ENCODE data around the gene VARS2. TPM values are rescaled to one million over a fixed set of nuclear protein-coding genes. Genes with fewer than 3 reads are reported as not detected.
"Not testable (repeated sequence)": the region's sequence is repeated elsewhere in the genome, so short reads cannot be mapped to it uniquely, and the experiment has no call there.

The VARS2 gene
- total and polyA plus RNA-seq, 7 donors: 6.7 to 23.0 (median 8.0) TPM

DNA sequence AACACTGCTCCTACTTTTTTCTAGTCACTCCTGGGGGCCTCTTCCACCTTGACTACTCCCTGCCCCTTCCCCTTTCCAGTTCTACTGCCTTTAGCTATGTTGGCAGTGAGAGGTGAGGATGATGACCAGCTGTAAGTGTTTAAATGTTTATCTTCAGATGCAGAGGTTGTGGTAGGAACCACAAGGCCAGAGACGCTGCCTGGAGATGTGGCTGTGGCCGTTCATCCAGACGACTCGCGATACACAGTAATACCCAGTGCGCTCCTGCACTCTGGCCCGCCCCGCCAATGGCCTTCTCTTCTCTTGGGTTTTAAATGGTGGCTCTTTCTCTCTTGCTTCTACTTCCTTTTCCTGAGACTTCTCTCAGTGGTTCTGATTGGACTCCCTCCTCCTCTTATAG lies 4.6 kb downstream of the VARS2 start:
- intact Hi-C loops (cut with DNase I): no loop called here
- no peaks in the 10 kb centered on the region for H3K27me3 ChIP-seq
- no peak overlapping the region for H3K27ac ChIP-seq
- H3K4me3 ChIP-seq: no peak overlapping the region
- peaks cover 9 to 68% (median 38%) of the 10 kb centered on the region in 4 donors for H3K36me3 ChIP-seq
- H3K4me1 ChIP-seq: peaks cover 0 to 19% (median 16%) of the 10 kb centered on the region in 4 donors
- H3K9me3 ChIP-seq: no peaks in the 10 kb centered on the region
- no peak for DNase-seq
- TF ChIP-seq EP300 (IDR thresholded peaks at IDR 0.05) (no peak), POLR2AphosphoS5 (IDR thresholded peaks at IDR 0.05) (no peak), CTCF (IDR thresholded peaks at IDR 0.05) (no peak), POLR2A (IDR thresholded peaks at IDR 0.05) (no peak)
- 92 to 97% methylated on average over 8 of the region's 8 CpGs for WGBS, 2 donors

DNA sequence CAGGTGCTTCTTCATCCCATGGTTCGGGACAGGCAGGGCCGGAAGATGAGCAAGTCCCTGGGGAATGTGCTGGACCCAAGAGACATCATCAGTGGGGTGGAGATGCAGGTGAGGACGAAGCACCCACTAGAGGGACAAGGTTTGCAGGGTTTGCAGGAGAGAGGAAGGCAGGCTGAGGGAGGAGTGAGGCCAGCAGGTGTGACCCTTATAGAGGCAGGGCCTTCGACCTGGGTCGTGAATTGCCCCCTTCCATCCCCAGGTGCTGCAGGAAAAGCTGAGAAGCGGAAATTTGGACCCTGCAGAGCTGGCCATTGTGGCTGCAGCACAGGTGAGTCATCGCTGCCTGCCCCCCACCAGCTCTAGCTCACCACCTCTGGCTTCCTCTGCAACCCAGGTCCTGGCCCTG lies 8.4 kb downstream of the VARS2 start:
- Histone ChIP-seq H3K4me1 (no peaks in the 10 kb centered on the region), H3K4me3 (no peak overlapping the region), H3K27ac (no peak overlapping the region), H3K27me3 (no peaks in the 10 kb centered on the region), H3K36me3 (peaks cover 9 to 89% (median 41%) of the 10 kb centered on the region in 4 donors), H3K9me3 (no peaks in the 10 kb centered on the region)
- TF ChIP-seq EP300 (IDR thresholded peaks at IDR 0.05) (no peak), POLR2AphosphoS5 (IDR thresholded peaks at IDR 0.05) (no peak)
- DNase-seq: no peak
- 92 to 94% methylated on average over 7 of the region's 7 CpGs for WGBS, 2 donors
- intact Hi-C loops (cut with DNase I): no loop called here

GRCh38 chr6:30924040-30924627 lies 10.1 kb downstream of the VARS2 start:
- H3K27me3 ChIP-seq; H3K4me3 ChIP-seq; intact Hi-C loops (cut with DNase I); DNase-seq; H3K9me3 ChIP-seq; H3K27ac ChIP-seq; H3K4me1 ChIP-seq: not testable (repeated sequence)
- H3K36me3 ChIP-seq: peaks cover 9 to 75% (median 36%) of the 10 kb centered on the region in 4 donors
- WGBS, 2 donors: 90 to 91% methylated on average over 9 of the region's 9 CpGs

DNA sequence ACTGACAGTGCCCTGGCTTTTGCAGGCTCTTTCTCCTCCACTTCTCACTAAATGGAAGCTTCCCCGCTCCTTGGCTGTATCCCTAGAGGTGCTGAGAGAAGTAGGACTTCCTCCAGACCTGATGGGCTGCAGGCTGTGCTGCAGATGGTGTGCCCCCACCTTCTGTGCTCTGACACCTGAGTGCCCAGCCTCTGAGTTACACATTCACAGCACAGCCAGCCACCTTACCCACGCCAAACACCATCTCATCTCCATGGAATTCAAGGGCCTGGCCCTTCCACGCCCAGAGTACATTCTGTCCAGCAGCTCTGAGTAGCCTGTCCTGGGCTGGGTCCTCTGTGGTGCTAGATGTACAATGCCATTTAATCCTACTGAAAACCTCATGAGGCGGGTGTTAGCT lies 12.6 kb downstream of the VARS2 start:
- H3K4me1 ChIP-seq: no peaks in the 10 kb centered on the region
- H3K36me3 ChIP-seq: peaks cover 0 to 50% (median 21%) of the 10 kb centered on the region in 4 donors
- TF ChIP-seq EP300 (IDR thresholded peaks at IDR 0.05) (no peak), POLR2AphosphoS5 (IDR thresholded peaks at IDR 0.05) (no peak), POLR2A (IDR thresholded peaks at IDR 0.05) (no peak), CTCF (IDR thresholded peaks at IDR 0.05) (no peak)
- no peaks in the 10 kb centered on the region for H3K27me3 ChIP-seq
- DNase-seq: no peak
- no peak overlapping the region for H3K27ac ChIP-seq
- intact Hi-C loops (cut with DNase I): no loop called here
- 78 to 91% methylated on average over 4 of the region's 4 CpGs for WGBS, 2 donors
- peaks cover 0 to 7% (median 4%) of the 10 kb centered on the region in 4 donors for H3K9me3 ChIP-seq
- H3K4me3 ChIP-seq: no peak overlapping the region

DNA sequence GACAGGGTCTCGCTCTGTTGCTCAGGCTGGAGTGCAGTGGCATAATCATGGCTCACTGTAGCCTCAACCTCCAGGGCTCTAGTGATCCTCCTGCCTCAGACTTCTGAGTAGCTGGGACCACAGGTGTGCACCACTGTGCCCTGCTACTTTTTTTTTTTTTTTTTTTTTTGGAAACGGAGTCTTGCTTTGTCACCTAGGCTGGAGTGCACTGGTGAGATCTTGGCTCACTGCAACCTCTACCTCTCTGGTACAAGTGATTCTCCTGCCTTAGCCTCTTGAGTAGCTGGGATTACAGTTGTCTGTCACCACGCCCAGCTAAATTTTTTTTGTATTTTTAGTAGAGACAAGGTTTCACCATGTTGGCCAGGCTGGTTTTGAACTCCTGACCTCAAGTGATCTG lies 13.0 kb downstream of the VARS2 start:
- H3K4me1 ChIP-seq; intact Hi-C loops (cut with DNase I); DNase-seq; H3K9me3 ChIP-seq; H3K27ac ChIP-seq; H3K4me3 ChIP-seq; H3K27me3 ChIP-seq: not testable (repeated sequence)
- WGBS, 2 donors: 95 to 98% methylated on average over 3 of the region's 3 CpGs
- peaks cover 0 to 46% (median 16%) of the 10 kb centered on the region in 4 donors for H3K36me3 ChIP-seq

GRCh38 chr6:30928677-30929076 lies 14.6 kb downstream of the VARS2 start:
- Histone ChIP-seq H3K4me3 (no peak overlapping the region), H3K4me1 (no peaks in the 10 kb centered on the region), H3K9me3 (peaks cover 0 to 7% (median 4%) of the 10 kb centered on the region in 4 donors), H3K36me3 (peaks cover 0 to 30% (median 5%) of the 10 kb centered on the region in 4 donors), H3K27ac (no peak overlapping the region), H3K27me3 (no peaks in the 10 kb centered on the region)
- 83 to 97% methylated on average over 3 of the region's 3 CpGs for WGBS, 2 donors
- no peak for DNase-seq
- intact Hi-C loops (cut with DNase I): no loop called here
- TF ChIP-seq EP300 (IDR thresholded peaks at IDR 0.05) (no peak), POLR2AphosphoS5 (IDR thresholded peaks at IDR 0.05) (no peak), POLR2A (IDR thresholded peaks at IDR 0.05) (no peak), CTCF (IDR thresholded peaks at IDR 0.05) (no peak)

All from sigmoid colon (tissue), 7 donors.